RWPE1 (cell line): ENCODE results near the gene RHCE.

Source experiments
- CTCF ChIA-PET: fragments of 350-600 bp; sonication (Branson Sonifier 250); formaldehyde crosslinking; extraction: SDS; loops from one replicate; lab custom pipeline; 2021; lab: Yijun Ruan, JAX
- POLR2A ChIA-PET: fragments of 400-600 bp; formaldehyde crosslinking; extraction: SDS; loops from one replicate; lab custom pipeline; 2020; ENCODE audit warnings: antibody characterized with exemption; ENCODE audit not compliant: low non-redundant PET; lab: Yijun Ruan, JAX
- DNase-seq: peaks from one replicate; pipeline ENCODE4 v3.0.0; 2012; ENCODE audit warnings: low spot score
- H3K27ac ChIP-seq: fragments of 450-650 bp; 2 replicates; pipeline ENCODE4 v1.5.1; 2017
- TF ChIP-seq, protein P1 (sequence below): fragments of 450-650 bp; conservative IDR thresholded peaks from 2 replicates; pipeline ENCODE4 v1.5.1; 2017; ENCODE audit warnings: low read depth, mild to moderate bottlenecking

Gene RHCE

DNA sequence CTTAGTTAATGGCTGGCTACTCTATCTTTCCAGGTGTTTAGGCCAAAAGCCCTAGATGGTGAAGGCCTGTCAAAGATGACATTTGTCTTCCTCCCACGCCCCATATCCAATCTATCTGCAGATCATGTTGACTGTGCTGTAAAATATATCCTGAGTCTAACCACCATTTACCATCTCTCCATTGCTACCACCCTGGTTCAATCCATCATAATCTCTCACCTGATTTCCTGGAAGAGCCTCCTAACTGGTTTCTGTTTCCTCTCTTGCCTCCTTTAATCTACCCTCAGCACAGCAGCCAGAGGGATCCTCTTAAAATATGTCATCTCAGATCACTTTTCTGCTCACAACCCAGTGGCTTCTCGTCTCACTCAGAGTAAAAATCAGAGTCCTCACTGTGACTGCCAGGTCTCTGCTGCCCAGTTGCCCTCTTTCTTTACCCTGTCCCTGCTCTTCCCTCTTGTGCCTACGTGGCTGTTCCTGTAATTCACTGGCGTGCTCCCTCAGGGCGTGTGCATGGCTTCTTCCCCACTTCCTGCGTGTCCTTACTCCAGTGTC, 64.7 kb downstream of the RHCE start:
- peak overlapping the region; percentile 57 for H3K27ac ChIP-seq
- POLR2A ChIA-PET: no interaction called here
- CTCF ChIA-PET: no interaction called here
- no peak for DNase-seq
- TF ChIP-seq, protein P1, sequence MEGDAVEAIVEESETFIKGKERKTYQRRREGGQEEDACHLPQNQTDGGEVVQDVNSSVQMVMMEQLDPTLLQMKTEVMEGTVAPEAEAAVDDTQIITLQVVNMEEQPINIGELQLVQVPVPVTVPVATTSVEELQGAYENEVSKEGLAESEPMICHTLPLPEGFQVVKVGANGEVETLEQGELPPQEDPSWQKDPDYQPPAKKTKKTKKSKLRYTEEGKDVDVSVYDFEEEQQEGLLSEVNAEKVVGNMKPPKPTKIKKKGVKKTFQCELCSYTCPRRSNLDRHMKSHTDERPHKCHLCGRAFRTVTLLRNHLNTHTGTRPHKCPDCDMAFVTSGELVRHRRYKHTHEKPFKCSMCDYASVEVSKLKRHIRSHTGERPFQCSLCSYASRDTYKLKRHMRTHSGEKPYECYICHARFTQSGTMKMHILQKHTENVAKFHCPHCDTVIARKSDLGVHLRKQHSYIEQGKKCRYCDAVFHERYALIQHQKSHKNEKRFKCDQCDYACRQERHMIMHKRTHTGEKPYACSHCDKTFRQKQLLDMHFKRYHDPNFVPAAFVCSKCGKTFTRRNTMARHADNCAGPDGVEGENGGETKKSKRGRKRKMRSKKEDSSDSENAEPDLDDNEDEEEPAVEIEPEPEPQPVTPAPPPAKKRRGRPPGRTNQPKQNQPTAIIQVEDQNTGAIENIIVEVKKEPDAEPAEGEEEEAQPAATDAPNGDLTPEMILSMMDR: no peak

DNA sequence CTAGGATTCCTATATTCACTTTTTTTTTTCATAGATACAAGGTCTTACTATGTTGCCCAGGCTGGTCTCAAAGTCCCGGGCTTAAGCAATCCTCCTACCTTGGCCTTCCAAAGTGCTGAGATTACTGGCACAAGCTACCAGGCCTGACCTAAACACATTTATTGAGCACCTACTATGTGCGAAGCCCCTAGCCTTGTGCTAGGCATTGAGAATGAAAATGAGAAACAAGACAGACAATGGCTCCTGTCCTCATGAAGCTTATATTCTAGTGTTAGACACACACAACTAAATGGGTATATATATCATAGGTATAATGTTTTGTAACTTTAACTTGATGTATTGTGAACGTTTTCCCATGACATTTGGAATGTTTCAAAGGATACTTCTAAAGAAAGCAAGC, 71.0 kb downstream of the RHCE start:
- ChIA-PET POLR2A (no interaction called here), CTCF (no interaction called here)
- no peak overlapping the region for H3K27ac ChIP-seq
- TF ChIP-seq, protein P1: no peak
- DNase-seq: no peak

DNA sequence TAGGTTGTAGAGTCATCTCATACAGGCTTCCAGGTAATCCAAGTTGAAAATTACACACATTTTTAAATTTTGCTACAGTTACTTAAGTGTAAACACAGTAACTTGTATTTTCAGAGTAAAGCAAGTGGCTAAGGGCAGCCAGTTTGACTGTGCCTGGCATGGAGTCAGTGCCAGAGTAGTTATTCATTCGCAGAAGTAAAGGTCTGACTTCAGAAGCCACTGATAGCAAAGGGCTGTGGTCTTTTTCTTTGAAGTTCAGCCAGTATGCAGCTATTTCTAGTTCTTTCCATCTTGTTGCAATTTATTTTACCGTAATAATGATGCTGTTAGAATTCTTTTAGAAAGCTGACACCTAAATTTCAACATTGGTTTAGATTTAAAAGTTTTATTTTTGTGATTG, 73.1 kb downstream of the RHCE start:
- TF ChIP-seq, protein P1: no peak
- H3K27ac ChIP-seq: peak overlapping the region; percentile 38; the same call in 1 of the 2 replicates
- ChIA-PET CTCF (interaction anchor here (1.2 kb wide), 1 partner anchor 12 kb away, joined by 4 read pairs; no protein-coding TSS in a partner anchor), POLR2A (no interaction called here)
- no peak for DNase-seq

DNA sequence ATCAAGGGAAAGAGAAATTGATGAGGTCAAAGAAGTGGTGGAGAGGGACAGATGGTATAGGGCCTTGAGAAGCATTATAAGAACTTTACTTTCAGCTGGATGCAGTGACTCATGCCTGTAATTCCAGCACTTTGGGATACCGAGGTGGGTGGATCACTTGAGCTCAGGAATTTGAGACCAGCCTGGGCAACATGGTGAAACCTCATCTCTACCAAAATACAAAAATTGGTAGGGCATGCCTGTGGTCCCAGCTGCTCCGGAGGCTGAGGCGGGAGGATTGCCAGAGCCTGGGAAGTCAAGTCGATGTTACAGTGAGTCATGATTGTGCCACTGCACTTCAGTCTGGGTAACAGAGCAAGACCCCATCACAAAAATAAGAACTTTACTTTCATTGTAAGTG, 76.8 kb downstream of the RHCE start:
- ChIA-PET CTCF (no interaction called here), POLR2A (no interaction called here)
- H3K27ac ChIP-seq: peak overlapping the region; percentile 80
- TF ChIP-seq, protein P1: no peak
- no peak for DNase-seq

DNA sequence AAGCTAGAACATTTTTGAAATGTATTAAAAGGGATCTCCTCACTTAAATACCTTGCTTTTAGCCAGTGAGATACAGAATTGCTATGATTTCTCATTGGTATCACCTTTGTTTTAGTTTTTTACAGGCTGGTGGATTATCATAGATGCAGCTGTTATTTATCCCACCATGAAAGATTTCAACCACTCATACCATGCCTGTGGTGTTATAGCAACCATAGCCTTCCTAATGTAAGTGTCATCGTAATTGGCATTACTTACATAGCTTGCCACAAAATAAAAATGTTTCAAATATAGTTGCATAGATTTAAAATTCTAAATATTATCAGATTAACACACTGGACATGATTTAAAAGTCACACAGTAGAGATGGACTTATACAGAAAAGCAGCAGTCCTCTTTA, 77.8 kb downstream of the RHCE start:
- CTCF ChIA-PET: interaction anchor here (0.6 to 0.7 kb wide), 2 partner anchors 11 to 1424 kb away, joined by 3 to 5 read pairs; no protein-coding TSS in a partner anchor
- POLR2A ChIA-PET: no interaction called here
- no peak overlapping the region for H3K27ac ChIP-seq
- TF ChIP-seq, protein P1: no peak
- no peak for DNase-seq

DNA sequence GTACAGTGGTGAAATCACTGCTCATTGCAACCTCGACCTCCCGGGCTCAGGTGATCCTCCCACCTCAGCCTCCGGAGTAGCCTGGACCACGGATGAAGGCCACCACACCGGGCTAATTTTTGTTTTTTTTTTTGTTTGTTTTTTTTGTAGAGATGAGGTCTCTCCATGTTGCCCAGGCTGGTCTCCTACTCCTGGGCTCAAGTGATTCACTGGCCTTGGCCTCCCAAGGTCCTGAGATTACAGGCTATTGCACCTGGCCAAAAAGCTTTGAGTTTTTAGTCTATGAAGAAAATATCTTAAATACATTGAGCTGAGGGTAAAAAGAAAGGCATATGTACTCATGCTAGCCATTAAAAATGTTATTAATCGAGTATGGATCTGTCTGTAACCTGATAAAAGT, 78.9 kb downstream of the RHCE start:
- POLR2A ChIA-PET: no interaction called here
- CTCF ChIA-PET: no interaction called here
- peak overlapping the region; percentile 20; the same call in 1 of the 2 replicates for H3K27ac ChIP-seq
- TF ChIP-seq, protein P1: no peak
- DNase-seq: no peak
